IMR-90 (cell line): Measurements from ENCODE around the gene MED23. TPM values are rescaled to one million over a fixed set of nuclear protein-coding genes. Genes with fewer than 3 reads are reported as not detected.

ENCODE experiments used
- ATAC-seq: fragments of 200-7000 bp; cut with Tn5 transposase; 2 replicates; pipeline ENCODE4 v1.9.1; 2020; ENCODE audit warnings: low read depth, mild to moderate bottlenecking, moderate library complexity
- BruUV-seq: library from RNA; stranded (reverse); fragments of 400-500 nt; replicated peaks from 2 replicates; lab custom pipeline; 2021; lab: Mats Ljungman, UMichigan
- CTCF ChIA-PET: fragments of 300-600 bp; formaldehyde crosslinking; extraction: SDS; loops from one replicate; lab custom pipeline; 2021; ENCODE audit warnings: antibody characterized with exemption; lab: Yijun Ruan, JAX
- POLR2A ChIA-PET: fragments of 300-600 bp; sonication (Branson Sonifier 250); formaldehyde crosslinking; loops from one replicate; lab custom pipeline; 2022; ENCODE audit warnings: antibody characterized with exemption; ENCODE audit not compliant: unreplicated experiment; lab: Charles Lee
- DNase-seq: peaks from one replicate; pipeline ENCODE4 v3.0.0; 2013
- H2AFZ ChIP-seq: replicated peaks from 2 replicates; pipeline ENCODE3; 2013; ENCODE audit warnings: low read length, mild to moderate bottlenecking; ENCODE audit not compliant: poor library complexity
- H2AK5ac ChIP-seq: 2 replicates; pipeline ENCODE4 v1.6.1; 2013; ENCODE audit warnings: low read depth, low read length, inconsistent platforms
- H2AK9ac ChIP-seq: replicated peaks from 2 replicates; pipeline ENCODE3; 2013; ENCODE audit warnings: mild to moderate bottlenecking, low read depth, low read length, moderate library complexity; ENCODE audit not compliant: poor library complexity
- H2BK120ac ChIP-seq: 2 replicates; pipeline ENCODE4 v1.6.1; 2013; ENCODE audit warnings: low read depth, low read length, inconsistent platforms
- H2BK15ac ChIP-seq: 3 replicates; pipeline ENCODE4 v1.6.1; 2013; ENCODE audit warnings: low read depth, low read length, inconsistent platforms
- H2BK20ac ChIP-seq: 2 replicates; pipeline ENCODE4 v1.6.1; 2013; ENCODE audit warnings: low read depth, mild to moderate bottlenecking, inconsistent platforms, low read length, moderate library complexity
- H2BK5ac ChIP-seq: 2 replicates; pipeline ENCODE4 v1.6.1; 2013; ENCODE audit warnings: mild to moderate bottlenecking, low read depth, low read length, inconsistent platforms; ENCODE audit not compliant: poor library complexity, severe bottlenecking
- H3K14ac ChIP-seq: replicated peaks from 2 replicates; pipeline ENCODE4 v1.6.1; 2013; ENCODE audit warnings: low read depth, low read length, inconsistent platforms
- H3K18ac ChIP-seq: 2 replicates; pipeline ENCODE4 v1.6.1; 2013; ENCODE audit warnings: low read depth, low read length, control low read depth
- H3K23ac ChIP-seq: 2 replicates; pipeline ENCODE4 v1.6.1; 2013; ENCODE audit warnings: low read depth, low read length, inconsistent platforms
- H3K27ac ChIP-seq: 2 replicates; pipeline ENCODE4 v1.5.1; 2013; ENCODE audit warnings: mild to moderate bottlenecking, control low read depth, low read length; ENCODE audit not compliant: insufficient read depth
- H3K27me3 ChIP-seq: 2 replicates; pipeline ENCODE4 v1.6.1; 2013; ENCODE audit warnings: low read length; ENCODE audit not compliant: control insufficient read depth, insufficient read depth
- H3K36me3 ChIP-seq: 2 replicates; pipeline ENCODE4 v1.6.1; 2013; ENCODE audit warnings: low read length, mixed read lengths; ENCODE audit not compliant: control insufficient read depth, insufficient read depth
- H3K4ac ChIP-seq: 2 replicates; pipeline ENCODE4 v1.6.1; 2013; ENCODE audit warnings: low read depth, low read length, inconsistent platforms
- H3K4me1 ChIP-seq: 2 replicates; pipeline ENCODE4 v1.6.1; 2013; ENCODE audit warnings: low read length, mixed read lengths; ENCODE audit not compliant: control insufficient read depth, insufficient read depth
- H3K4me2 ChIP-seq: 2 replicates; pipeline ENCODE4 v1.6.1; 2013; ENCODE audit warnings: low read depth, mild to moderate bottlenecking, control low read depth, low read length, moderate library complexity
- H3K4me3 ChIP-seq: 2 replicates; pipeline ENCODE4 v1.5.1; 2013; ENCODE audit warnings: low read depth, mild to moderate bottlenecking, control low read depth, low read length, moderate library complexity; ENCODE audit not compliant: insufficient read depth
- H3K56ac ChIP-seq: 2 replicates; pipeline ENCODE4 v1.6.1; 2013; ENCODE audit warnings: low read length, inconsistent platforms; ENCODE audit not compliant: insufficient read depth; ENCODE audit errors: extremely low read depth
- H3K79me1 ChIP-seq, 2 experiments: 2 replicates each; pipeline ENCODE4 v1.6.1; 2013; ENCODE audit warnings: low read length in 2 of 2, inconsistent platforms in 1 of 2, low read depth in 1 of 2
- H3K9ac ChIP-seq: 2 replicates; pipeline ENCODE4 v1.6.1; 2013; ENCODE audit warnings: low read depth, low read length, control low read depth
- H3K9me1 ChIP-seq: 2 replicates; pipeline ENCODE4 v1.6.1; 2013; ENCODE audit warnings: low read length, inconsistent platforms; ENCODE audit not compliant: insufficient read depth
- H3K9me3 ChIP-seq: 2 replicates; pipeline ENCODE4 v1.6.1; 2013; ENCODE audit warnings: low read length; ENCODE audit not compliant: control insufficient read depth, insufficient read depth
- H4K20me1 ChIP-seq: 2 replicates; pipeline ENCODE4 v1.6.1; 2013; ENCODE audit warnings: low read length, inconsistent platforms; ENCODE audit not compliant: insufficient read depth
- H4K5ac ChIP-seq: 2 replicates; pipeline ENCODE4 v1.6.1; 2013; ENCODE audit warnings: mild to moderate bottlenecking, low read depth, low read length, control low read depth
- H4K8ac ChIP-seq, 2 experiments: 2 replicates each; pipeline ENCODE4 v1.6.1; 2013; ENCODE audit warnings: low read depth in 2 of 2, low read length in 2 of 2, control low read depth in 1 of 2, inconsistent platforms in 1 of 2
- H4K91ac ChIP-seq: 2 replicates; pipeline ENCODE4 v1.6.1; 2013; ENCODE audit warnings: low read depth, low read length, inconsistent platforms; ENCODE audit not compliant: insufficient read depth
- CHD1 ChIP-seq: IDR thresholded peaks from 2 replicates; pipeline ENCODE4 v1.6.1; 2012; ENCODE audit warnings: low read depth, low read length, improper control_type of control experiment
- MAFK ChIP-seq: IDR thresholded peaks from 2 replicates; pipeline ENCODE4 v1.6.1; 2012; ENCODE audit warnings: low read depth, low read length, improper control_type of control experiment
- RAD21 ChIP-seq: IDR thresholded peaks from 2 replicates; pipeline ENCODE4 v1.6.1; 2012; ENCODE audit warnings: low read length, improper control_type of control experiment
- USF2 ChIP-seq: fragments of 150-350 bp; IDR thresholded peaks from 2 replicates; pipeline ENCODE4 v1.6.1; 2017; ENCODE audit warnings: mild to moderate bottlenecking, antibody characterized with exemption, low read length, low read depth
- WGBS, 2 experiments: methylation state at CpG; one replicate each; pipeline versions ENCODE4 v1.1.5 to v1.1.7; 2013; ENCODE audit warnings: missing lambda C conversion rate in 2 of 2; ENCODE audit not compliant: insufficient read length in 1 of 2; ENCODE audit errors: extremely low coverage in 2 of 2; 5-methylcytosine and 5-hydroxymethylcytosine counted together
- dilution Hi-C: fragments of 300-500 bp; cut with HindIII; formaldehyde crosslinking; loops from one replicate; pipeline ENCODE4 v1.14.3; 2018; ENCODE audit warnings: low sequenced_read_pairs; ENCODE audit not compliant: unreplicated experiment
- in situ Hi-C: fragments of 300-500 bp; cut with MboI; formaldehyde crosslinking; loops from 3 replicates; pipeline ENCODE4 v1.14.3; 2019; ENCODE audit warnings: low sequenced_read_pairs, inconsistent platforms, mixed read lengths
- intact Hi-C: fragments of 100-400 bp; cut with micrococcal nuclease; formaldehyde crosslinking; loops from 2 replicates; pipeline ENCODE4 v1.10.0; 2022
- polyA plus RNA-seq, 3 experiments: library from polyadenylated mRNA; depleted of rRNA; stranded (reverse); fragments of >200 nt; gene quantifications; 2 replicates each; pipeline ENCODE4 v1.2.3, GENCODE V29; 2012; ENCODE audit warnings: low replicate concordance in 1 of 3
- total RNA-seq: library from RNA; depleted of rRNA; stranded (reverse); fragments of >200 nt; gene quantifications from 2 replicates; pipeline ENCODE4 v1.2.3, GENCODE V29; 2012

The MED23 gene
- total and polyA plus RNA-seq, 2 of the 4 experiments (the other 2 are of a cell fraction): 16.0 to 40.7 TPM

- H3K4me1 ChIP-seq: no peaks in the 10 kb centered on the region
- no peak for TF ChIP-seq MAFK
- no peak for TF ChIP-seq RAD21
- TF ChIP-seq USF2: no peak
- TF ChIP-seq CHD1: no peak
- H4K20me1 ChIP-seq: no peaks in the 10 kb centered on the region
- H2BK15ac ChIP-seq: no peak overlapping the region
- H3K9me1 ChIP-seq: no peaks in the 10 kb centered on the region
- ChIA-PET CTCF (no interaction called here), POLR2A (no interaction called here)
- no peak overlapping the region for H3K18ac ChIP-seq
- H4K91ac ChIP-seq: no peak overlapping the region
- no peak for ATAC-seq
- H3K36me3 ChIP-seq: no peaks in the 10 kb centered on the region
- H2AFZ ChIP-seq: peak overlapping the region; percentile 3
- H4K5ac ChIP-seq: no peak overlapping the region
- H3K4me3 ChIP-seq: no peak overlapping the region
- no peak overlapping the region for H2BK5ac ChIP-seq
- no peak overlapping the region for H2AK9ac ChIP-seq
- no peaks in the 10 kb centered on the region for H3K9me3 ChIP-seq
- no peak overlapping the region for H3K23ac ChIP-seq
- whole genome bisulfite sequencing, 2 experiments: 81% methylated on average over 3 of the region's 5 CpGs; no CpG with 5 or more reads in 1 of the 2 experiments
- H2AK5ac ChIP-seq: no peak overlapping the region
- no peak overlapping the region for H3K4ac ChIP-seq
- peaks cover 7% of the 10 kb centered on the region for H3K27me3 ChIP-seq
- no peaks in the 10 kb centered on the region for H3K79me1 ChIP-seq
- H2BK20ac ChIP-seq: no peak overlapping the region
- H2BK120ac ChIP-seq: no peak overlapping the region
- no peak overlapping the region for H3K9ac ChIP-seq
- BruUV-seq: no TSS peak
- DNase-seq: peak; percentile 62
- H3K14ac ChIP-seq: no peak overlapping the region
- no peak overlapping the region for H4K8ac ChIP-seq
- H3K27ac ChIP-seq: no peak overlapping the region
- dilution Hi-C loops (no loop called here), intact Hi-C loops (no loop called here), in situ Hi-C loops (no loop called here)
- H3K4me2 ChIP-seq: no peak overlapping the region
- H3K56ac ChIP-seq: no peak overlapping the region
These were observed 24.4 kb upstream of the MED23 start for GRCh38 chr6:131652472-131652871.
